NCI-H345 treated with DMSO at 0.1 percent for 48 hours (cell line): ENCODE measurements around the gene TMIGD1.

Source experiments
- DNase-seq: peaks from one replicate; lab custom pipeline; 2025; ENCODE audit not compliant: unreplicated experiment; lab: John Stamatoyannopoulos, UW

TMIGD1 gene

GRCh38 chr17:30292286-30292858 lies 41.5 kb downstream of the TMIGD1 start:
- DNase-seq, result no peak

- DNase-seq, result peak; percentile 28
These were observed 42.1 kb downstream of the TMIGD1 start, which contains the start of gene BLMH for GRCh38 chr17:30291543-30292285. BLMH (minus strand) TSS chr17:30291944; CDS start chr17:30291819, 125 bp downstream.

- DNase-seq, result no peak
These were observed 42.9 kb downstream of the TMIGD1 start for GRCh38 chr17:30290696-30291542.

GRCh38 chr17:30290077-30290476 lies 43.8 kb downstream of the TMIGD1 start:
- DNase-seq, result no peak

GRCh38 chr17:30279156-30279555 lies 54.7 kb downstream of the TMIGD1 start:
- no peak for DNase-seq

- DNase-seq, result no peak
These were observed 55.8 kb downstream of the TMIGD1 start for GRCh38 chr17:30278032-30278431.

- DNase-seq, result no peak
These were observed 57.9 kb downstream of the TMIGD1 start for GRCh38 chr17:30275911-30276310.

- no peak for DNase-seq
These were observed 59.0 kb downstream of the TMIGD1 start for GRCh38 chr17:30274887-30275286.

GRCh38 chr17:30273373-30273772 lies 60.5 kb downstream of the TMIGD1 start:
- no peak for DNase-seq

- no peak for DNase-seq
These were observed 62.8 kb downstream of the TMIGD1 start for GRCh38 chr17:30271102-30271501.

- no peak for DNase-seq
These were observed 66.2 kb downstream of the TMIGD1 start for GRCh38 chr17:30267625-30268024.
